BE2C (cell line): ENCODE data around the gene SKP2.

ENCODE experiments used
- DNase-seq: peaks from one replicate; pipeline ENCODE4 v3.0.0-alpha.2; 2020
- H3K27me3 ChIP-seq: fragments of 250-450 bp; sonication (Bioruptor Pico); 2 replicates; pipeline ENCODE4 v1.5.1; 2020; ENCODE audit warnings: mild to moderate bottlenecking
- H3K36me3 ChIP-seq: fragments of 250-450 bp; sonication (Bioruptor Pico); 2 replicates; pipeline ENCODE4 v1.5.1; 2020; ENCODE audit warnings: mild to moderate bottlenecking
- H3K4me1 ChIP-seq: fragments of 250-450 bp; sonication (Bioruptor Pico); 2 replicates; pipeline ENCODE4 v1.5.1; 2020
- H3K4me3 ChIP-seq: 2 replicates; pipeline ENCODE4 v1.5.1; 2011; ENCODE audit warnings: low read depth, low read length
- H3K9me3 ChIP-seq: fragments of 250-450 bp; sonication (Bioruptor Pico); 2 replicates; pipeline ENCODE4 v1.5.1; 2020
- CTCF ChIP-seq: IDR thresholded peaks from 2 replicates; pipeline ENCODE4 v1.5.1; 2012; ENCODE audit warnings: mild to moderate bottlenecking, low read depth, low read length

Gene SKP2

GRCh38 chr5:36227046-36227445, 75.1 kb downstream of the SKP2 start:
- Histone ChIP-seq H3K4me3 (no peak overlapping the region), H3K27me3 (no peaks in the 10 kb centered on the region), H3K4me1 (no peaks in the 10 kb centered on the region), H3K36me3 (no peaks in the 10 kb centered on the region), H3K9me3 (no peaks in the 10 kb centered on the region)
- DNase-seq, result no peak
- no peak for TF ChIP-seq CTCF

DNA sequence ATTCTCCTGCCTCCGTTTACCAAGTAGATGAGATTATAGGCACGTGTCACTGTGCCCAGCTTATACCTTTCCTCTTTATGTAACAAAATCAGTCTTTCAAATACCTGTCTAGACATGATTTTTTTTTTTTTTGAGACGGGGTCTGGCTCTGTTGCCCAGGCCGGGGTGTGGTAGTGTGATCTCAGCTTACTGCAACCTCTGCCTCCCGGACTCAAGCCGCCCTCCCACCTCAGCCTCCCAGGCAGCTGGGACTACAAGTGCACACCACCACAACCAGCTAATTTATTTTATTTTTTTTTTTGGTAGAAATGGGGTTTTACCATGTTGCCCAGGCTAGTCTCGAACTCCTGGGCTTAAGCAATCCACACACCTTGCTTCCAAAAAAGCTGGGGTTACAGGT, 76.6 kb downstream of the SKP2 start:
- no peak for TF ChIP-seq CTCF
- DNase-seq, result no peak
- H3K27me3 ChIP-seq, result no peaks in the 10 kb centered on the region
- no peak overlapping the region for H3K4me3 ChIP-seq
- H3K4me1 ChIP-seq, result no peaks in the 10 kb centered on the region
- no peaks in the 10 kb centered on the region for H3K9me3 ChIP-seq
- H3K36me3 ChIP-seq, result no peaks in the 10 kb centered on the region

DNA sequence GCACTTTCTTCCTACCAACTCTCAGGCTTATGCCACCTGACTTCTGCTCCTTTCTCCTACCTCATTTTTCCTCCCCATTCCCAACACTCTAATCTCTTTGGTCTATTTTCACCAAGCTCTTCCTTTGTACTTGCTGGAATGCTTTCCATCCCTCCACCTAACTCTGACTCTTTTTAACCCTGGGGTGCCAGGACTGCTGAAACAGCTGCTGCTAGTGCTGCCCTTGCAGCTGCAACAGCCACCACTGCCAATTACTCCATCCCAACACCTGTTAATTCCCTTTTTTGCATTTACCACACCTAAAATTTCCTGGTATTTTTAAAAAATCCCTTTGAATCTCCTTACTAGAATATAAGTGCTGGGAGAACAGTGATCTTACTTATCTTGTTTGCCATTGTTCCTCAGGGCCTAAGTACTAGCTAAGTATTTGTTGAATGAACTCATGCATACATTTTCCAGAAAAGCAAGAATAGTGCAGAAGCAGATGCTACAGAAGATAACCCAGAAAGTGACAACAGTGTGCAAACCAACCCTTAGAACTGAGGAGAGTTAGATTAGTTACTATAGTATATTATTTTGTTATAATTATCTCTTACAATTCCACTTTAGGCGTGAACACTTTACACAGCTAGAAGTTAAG, 78.4 kb downstream of the SKP2 start:
- DNase-seq, result no peak
- H3K27me3 ChIP-seq, result no peaks in the 10 kb centered on the region
- no peak for TF ChIP-seq CTCF

DNA sequence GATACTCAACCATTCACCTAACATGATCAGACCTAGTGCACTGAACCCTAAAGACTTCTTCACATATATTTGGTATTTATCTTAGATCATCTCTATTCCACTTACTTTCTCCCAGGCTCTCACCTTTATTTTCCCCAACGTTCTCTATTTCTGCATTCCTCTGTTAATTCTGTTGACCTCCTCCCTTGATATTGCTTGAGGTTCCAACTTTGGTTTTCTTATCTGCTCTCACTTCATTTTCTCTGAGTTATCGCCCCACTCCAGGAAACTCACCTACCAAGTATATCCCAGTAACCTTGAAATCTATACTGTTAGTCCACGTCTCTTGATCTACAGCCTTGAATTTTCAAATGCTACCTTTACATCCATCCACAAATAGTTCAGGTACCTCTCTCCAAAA, 80.6 kb downstream of the SKP2 start:
- Histone ChIP-seq H3K27me3 (no peaks in the 10 kb centered on the region), H3K4me1 (no peaks in the 10 kb centered on the region), H3K4me3 (no peak overlapping the region), H3K9me3 (no peaks in the 10 kb centered on the region), H3K36me3 (no peaks in the 10 kb centered on the region)
- no peak for TF ChIP-seq CTCF
- no peak for DNase-seq

More for the DNA sequence above, 78.4 kb downstream of the SKP2 start:
- H3K36me3 ChIP-seq, result no peaks in the 10 kb centered on the region
- no peaks in the 10 kb centered on the region for H3K4me1 ChIP-seq
- no peak overlapping the region for H3K4me3 ChIP-seq
- no peaks in the 10 kb centered on the region for H3K9me3 ChIP-seq
